Activated naive CD4-positive, alpha-beta T cell (primary cell): Measurements from ENCODE around the gene SP3.

ENCODE experiments used
- DNase-seq, 4 experiments: peaks; one replicate each; lab custom pipeline; 2025; lab: John Stamatoyannopoulos, UW

The SP3 gene

DNA sequence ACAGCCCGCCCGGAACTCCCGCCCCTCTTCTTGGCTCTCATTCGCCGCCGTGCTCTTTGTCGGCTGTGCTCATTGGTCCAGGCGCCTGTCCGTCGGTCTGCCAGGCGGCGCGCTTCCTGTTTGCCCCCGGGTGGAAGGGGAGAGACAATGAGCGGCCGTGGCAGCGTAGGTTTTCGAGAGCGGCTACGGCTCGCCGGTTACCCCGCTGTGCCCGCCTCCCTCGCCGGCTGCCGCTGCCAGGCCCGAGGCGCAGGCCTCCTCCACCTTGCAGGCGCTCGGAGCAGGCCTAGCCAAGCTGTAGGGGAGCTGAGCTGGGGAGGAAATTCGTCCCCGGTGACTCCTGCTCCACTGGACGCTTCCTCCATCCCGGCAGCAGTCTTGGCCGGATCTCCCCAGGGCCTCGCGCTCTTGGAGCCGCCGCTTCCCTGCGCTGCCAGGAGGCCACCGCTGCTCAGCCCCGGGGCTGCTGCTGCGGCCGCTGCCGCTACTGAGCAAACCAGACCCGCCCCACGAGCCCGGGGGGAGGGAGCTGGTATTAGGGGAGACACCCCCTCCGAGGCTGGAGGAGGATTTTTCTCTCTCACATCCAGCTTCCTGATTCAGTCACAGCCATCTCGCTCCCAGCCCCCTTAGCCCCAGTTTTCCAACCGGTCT is at the start of gene SP3:
Gene SP3 (minus strand): TSS at position 2 of the 654 bp plus-strand sequence. CDS start 202 bp downstream, outside the sequence.
- peak; percentile 81 to 92 (median 84) for DNase-seq

- no peak for DNase-seq
Observed at GRCh38 chr2:174014699-174015070, 49.5 kb upstream of the SP3 start.

- no peak for DNase-seq
Observed at GRCh38 chr2:174014011-174014698, 49.0 kb upstream of the SP3 start.

- DNase-seq = no peak
Observed at GRCh38 chr2:174013315-174013751, 48.2 kb upstream of the SP3 start.

- DNase-seq = peak in 1 of 4 experiments; percentile 20
Observed at GRCh38 chr2:174012347-174013314, 47.5 kb upstream of the SP3 start.

GRCh38 chr2:174011796-174012195 is 46.6 kb upstream of the SP3 start:
- no peak for DNase-seq

GRCh38 chr2:174011173-174011572 is 46.0 kb upstream of the SP3 start:
- DNase-seq = no peak

GRCh38 chr2:174009488-174010223 is 44.5 kb upstream of the SP3 start:
- DNase-seq = no peak

DNA sequence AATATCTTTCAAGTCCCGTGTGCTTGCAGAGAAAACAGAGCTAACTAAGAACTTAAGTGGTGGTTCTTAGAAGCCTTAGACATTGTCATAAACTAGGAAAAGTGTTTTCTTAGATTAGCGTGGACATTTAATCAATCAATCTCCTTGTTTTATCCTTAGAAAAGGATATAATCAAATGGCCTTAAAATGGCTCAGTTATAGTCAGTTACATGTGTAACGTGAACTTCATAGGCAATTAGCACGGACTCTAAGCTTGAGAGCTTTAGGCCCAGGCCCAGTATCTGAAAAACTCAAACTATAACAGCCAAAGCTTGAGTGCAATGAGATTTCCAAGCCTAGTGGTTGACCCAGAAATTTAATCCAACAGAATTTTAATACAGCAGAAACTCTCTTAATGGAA is 43.5 kb upstream of the SP3 start:
- no peak for DNase-seq

DNA sequence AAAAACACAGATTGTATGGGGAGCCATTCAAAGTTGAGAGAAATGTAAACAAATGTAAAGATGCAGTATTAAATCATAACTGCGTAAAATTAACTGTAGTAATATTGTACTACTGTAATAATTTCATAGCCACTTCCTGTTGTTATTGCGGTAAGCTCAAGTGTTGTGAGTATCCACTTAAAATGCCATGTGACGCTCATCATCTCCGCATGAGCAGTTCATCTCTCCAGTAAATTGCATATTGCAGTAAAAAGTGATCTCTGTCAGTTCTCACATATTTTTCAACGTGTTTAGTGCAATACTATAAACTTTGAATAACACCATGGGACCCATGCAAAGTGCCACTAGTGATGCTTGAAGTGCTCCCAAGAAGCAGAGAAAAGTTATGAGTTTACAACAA is 41.8 kb upstream of the SP3 start:
- no peak for DNase-seq

DNA sequence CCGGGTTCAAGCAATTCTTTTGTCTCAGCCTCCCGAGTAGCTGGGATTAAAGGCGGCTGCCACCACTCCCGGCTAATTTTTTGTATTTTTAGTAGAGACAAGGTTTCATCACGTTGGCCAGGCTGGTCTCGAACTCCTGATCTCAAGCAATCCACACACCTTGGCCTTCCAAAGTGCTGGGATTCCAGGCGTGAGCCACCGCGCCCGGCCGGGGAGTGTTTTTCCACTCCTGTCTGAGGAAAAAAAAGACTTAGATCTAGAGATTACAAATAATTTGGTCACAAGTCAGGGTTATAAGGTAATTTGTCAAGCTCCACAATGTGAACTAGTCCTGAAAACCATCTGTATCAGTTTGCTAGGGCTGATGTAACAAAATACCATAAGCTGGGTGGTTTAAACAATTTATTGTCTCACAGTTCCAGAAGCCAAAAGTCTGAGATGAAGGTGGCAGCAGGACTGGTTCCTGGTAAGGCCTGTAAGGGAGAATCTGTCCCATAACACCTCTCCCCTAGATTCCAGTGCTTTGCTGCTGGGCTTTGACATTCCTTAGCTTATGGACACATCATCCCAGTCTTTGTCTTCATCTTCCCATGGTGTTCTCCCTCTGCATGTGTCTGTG is 40.7 kb upstream of the SP3 start:
- DNase-seq = no peak

DNA sequence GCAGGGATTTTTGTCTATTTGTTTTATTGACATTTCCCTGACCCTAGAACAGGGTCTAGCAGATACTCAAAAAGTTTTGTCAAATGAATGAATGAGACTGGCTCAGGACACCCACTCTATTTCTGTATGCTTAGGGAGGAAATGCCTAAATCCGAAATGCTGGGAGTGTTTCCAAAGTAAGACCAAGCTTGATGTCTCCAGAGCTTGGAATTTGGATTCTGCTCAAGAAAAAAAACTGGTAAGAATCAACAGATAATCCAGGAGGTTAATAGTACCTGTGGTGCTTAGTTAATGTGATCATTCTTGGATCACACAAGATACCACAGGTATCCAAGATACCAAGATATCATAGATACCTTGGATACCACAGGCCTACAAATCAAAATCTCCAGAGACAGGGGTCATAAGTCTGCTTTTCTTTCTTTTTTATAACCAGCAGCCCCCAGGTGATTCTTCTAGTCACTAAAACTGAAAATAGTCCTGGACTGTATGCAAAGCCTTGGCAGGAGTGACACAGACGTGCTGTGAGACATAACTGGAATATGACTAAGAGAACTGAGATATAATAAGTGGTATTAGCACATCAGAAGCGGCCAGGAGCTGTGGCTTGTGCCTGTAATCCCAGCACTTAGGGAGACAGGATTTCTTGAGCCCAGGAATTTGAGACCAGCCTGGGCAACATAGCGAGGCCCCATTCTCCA is 39.9 kb upstream of the SP3 start:
- DNase-seq = no peak

DNA sequence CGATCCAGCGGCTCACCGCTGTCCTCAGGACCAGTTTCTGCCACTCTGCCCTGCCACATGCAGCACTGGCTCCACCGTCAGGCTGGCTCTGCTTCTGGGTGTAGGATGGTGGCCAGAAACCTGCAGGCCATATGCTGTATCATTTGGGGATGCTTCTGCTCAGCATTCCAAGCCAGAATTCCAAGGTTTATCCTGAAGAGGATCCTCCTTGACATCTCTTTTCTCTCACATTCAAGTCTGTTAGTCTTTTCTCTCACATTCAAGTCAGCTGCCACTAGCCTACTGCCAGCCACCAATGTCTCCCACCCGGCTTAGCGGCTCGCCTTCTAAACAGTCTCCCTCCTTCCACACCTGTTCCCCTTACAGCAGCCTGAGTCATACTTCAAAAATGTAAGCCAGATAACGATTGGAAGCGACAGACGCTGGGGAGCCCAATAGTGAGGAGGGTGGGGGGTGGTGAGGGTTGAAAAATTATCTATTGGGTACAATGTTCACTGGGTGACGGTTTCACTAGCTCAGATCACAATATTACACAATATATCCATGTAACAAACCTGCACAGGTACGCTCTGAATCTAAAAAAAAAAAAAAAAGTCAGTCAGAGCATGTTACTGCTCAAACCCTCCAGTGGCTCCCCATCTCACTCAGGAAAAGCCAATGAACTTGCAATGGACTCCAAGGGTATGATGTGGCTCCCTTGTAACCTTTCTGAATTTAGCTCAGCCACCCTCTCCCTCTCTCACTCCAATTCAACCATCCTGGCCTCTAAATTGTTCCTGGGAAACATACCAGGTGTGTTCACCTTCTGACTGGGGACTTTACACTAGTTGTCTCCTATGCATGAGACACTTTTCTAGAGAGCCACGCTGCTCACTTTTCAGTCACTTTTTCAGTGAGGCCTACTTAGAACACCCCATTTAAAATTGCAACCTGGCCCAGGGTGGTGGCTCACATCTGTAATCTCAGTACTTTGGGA is 38.8 kb upstream of the SP3 start:
- DNase-seq = no peak

DNA sequence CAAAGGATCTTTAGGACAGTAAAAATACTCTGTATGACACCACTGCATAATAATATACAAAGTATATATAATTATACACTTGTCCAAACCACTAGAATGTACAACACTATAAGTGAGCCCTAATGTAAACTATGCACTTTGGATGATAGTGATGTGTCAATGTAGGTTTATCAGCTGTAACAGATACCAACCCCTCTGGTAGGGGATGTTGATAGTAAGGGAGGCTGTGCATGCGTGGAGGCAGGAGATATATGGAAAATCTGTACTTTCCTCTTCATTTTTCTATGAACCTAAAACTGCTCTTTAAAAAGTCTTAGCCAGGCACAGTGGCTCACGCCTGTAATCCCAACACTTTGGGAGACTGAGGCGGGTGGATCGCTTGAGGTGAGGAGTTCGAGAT is 37.5 kb upstream of the SP3 start:
- DNase-seq = no peak

- no peak for DNase-seq
Observed at GRCh38 chr2:174001107-174001506, 35.9 kb upstream of the SP3 start.

GRCh38 chr2:173999724-174000123 is 34.6 kb upstream of the SP3 start:
- DNase-seq = no peak

DNA sequence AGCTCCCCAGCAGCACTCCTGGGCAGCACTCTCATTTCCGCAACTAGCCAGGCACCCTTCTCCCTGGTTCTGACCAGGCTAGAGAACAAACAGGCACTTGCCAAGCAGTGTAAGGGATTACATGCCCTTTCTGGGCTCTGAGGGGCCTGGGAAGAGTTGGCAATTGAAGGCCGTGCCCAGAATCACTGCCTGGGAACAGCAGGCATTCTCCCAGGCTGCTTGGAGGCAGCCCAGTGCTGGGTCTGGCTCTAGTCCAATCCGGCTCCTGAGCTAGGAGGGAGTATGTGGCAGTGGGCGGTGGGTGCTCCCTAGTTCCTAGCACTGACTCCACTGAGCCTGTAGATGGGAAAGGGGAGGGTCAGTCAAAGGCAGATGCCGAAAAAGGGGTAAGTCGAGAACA is 34.1 kb upstream of the SP3 start:
- no peak for DNase-seq

DNA sequence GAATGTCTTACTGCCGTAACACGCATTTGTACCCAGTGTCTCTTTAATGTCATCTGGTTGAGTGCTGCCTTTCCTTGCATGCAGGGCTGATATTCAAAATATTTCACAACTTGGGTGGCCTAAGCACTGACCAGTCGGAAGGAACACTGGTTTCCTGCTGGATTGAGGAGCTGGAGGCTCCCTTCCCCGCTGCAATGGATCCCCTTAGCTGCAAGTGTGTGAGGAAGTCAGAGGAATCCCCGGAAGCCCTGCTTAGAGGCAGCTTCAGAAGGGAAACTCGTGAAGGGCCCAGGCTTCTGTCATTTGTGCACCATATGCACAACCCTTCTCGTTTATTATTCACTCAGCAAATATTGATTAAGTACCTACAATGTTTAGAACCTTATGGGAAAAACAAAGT is 33.2 kb upstream of the SP3 start:
- DNase-seq = no peak

DNA sequence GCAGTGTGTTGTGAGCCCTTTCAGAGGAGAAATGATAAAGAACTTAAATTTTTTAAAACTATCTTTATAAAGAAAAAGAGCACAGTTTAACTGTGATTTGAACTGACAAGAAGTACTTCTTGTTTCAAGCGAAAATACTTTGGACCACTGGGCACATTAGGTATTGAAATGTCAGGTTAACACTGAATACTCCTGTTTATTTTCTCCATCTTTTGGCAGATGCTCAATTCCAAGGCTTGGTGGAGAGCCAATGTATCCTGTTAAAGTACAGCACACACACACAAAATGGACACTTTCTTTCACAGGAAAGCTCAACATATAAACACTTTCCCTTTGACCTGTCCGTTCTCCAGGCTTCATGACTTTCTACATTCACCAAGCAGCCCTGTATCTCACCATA is 32.6 kb upstream of the SP3 start:
- no peak for DNase-seq

GRCh38 chr2:173997269-173997668 is 32.1 kb upstream of the SP3 start:
- no peak for DNase-seq
